ENCODE results near the gene ARID2. TPM values are rescaled to one million over a fixed set of nuclear protein-coding genes. Genes with fewer than 3 reads are reported as not detected.

The ARID2 gene
- total RNA-seq, 1 donor from 2014 or later = 15.7 TPM

DNA sequence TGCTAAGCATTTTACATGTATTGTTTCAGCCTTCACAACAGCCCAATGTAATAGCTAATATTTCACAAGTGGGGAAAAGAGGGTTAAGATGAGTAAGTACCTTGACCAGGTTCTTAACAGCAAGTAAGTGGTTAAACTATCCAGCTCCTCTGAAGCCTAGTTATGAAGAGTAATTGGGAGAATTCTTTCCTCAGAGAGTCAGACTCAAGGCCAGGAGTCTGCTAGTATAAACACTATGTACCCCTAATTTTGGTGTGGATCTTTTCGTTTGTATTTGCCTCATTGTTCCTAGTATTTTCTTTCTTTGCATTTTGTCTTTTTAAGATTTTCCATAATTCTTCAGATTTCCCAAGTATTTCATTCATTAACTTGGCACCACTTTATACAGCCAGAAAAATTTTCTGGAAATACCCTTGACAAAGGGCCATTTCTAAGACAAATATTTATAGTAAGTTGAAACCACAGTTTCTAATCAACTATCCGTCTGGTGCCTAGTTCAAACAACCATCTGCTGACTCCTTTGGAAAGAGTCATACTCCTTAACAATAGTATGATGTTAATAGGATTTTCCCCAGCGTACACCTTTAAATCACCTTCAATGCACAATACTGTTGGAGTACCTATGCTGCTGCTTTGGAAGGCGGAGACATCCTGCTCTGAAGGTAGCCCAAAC is 179.7 kb downstream of the ARID2 start:
- peaks cover 31% of the 10 kb centered on the region for H3K36me3 ChIP-seq
- H3K27me3 ChIP-seq (ENCODE audit: low read depth) = no peaks in the 10 kb centered on the region
- H3K4me1 ChIP-seq = peaks cover 9% of the 10 kb centered on the region
- no peak overlapping the region for H3K27ac ChIP-seq (replicated peaks)
- no peaks in the 10 kb centered on the region for H3K9me3 ChIP-seq (replicated peaks)
- DNase-seq = no peak
- intact Hi-C loops (cut with micrococcal nuclease) = no loop called here
- no peak overlapping the region for H3K4me3 ChIP-seq
- no peak for TF ChIP-seq CTCF (IDR thresholded peaks at IDR 0.05; ENCODE audit: borderline replicate concordance)

GRCh38 chr12:45912774-45913173 is 183.3 kb downstream of the ARID2 start:
- H3K27me3 ChIP-seq (ENCODE audit: low read depth) = no peaks in the 10 kb centered on the region
- no peaks in the 10 kb centered on the region for H3K9me3 ChIP-seq (replicated peaks)
- no peak for TF ChIP-seq CTCF (IDR thresholded peaks at IDR 0.05; ENCODE audit: borderline replicate concordance)
- peaks cover 9% of the 10 kb centered on the region for H3K4me1 ChIP-seq
- intact Hi-C loops (cut with micrococcal nuclease) = no loop called here
- H3K27ac ChIP-seq (replicated peaks) = no peak overlapping the region
- peaks cover 22% of the 10 kb centered on the region for H3K36me3 ChIP-seq
- no peak for DNase-seq
- H3K4me3 ChIP-seq = no peak overlapping the region

DNA sequence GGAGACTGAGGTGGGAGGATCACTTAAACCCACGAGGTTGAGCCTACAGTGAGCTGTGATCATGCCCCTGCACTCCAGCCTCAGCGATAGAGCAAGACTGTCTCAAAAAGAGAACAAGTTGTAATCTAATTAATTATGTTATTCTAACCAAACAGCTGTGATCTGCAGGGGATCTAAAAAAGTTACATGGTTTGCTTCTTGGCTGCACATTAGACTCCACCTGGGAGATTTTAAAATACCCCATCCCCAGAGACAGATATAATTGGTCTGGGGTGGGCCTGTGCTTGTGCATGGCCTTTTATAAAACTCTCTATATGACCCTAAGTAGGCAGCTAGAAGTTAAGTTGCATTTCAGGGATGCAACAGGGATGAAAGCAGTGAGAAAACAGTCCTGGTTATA is 184.1 kb downstream of the ARID2 start:
- H3K4me3 ChIP-seq = no peak overlapping the region
- TF ChIP-seq CTCF (IDR thresholded peaks at IDR 0.05; ENCODE audit: borderline replicate concordance) = no peak
- peaks cover 22% of the 10 kb centered on the region for H3K36me3 ChIP-seq
- intact Hi-C loops (cut with micrococcal nuclease) = no loop called here
- H3K27me3 ChIP-seq (ENCODE audit: low read depth) = no peaks in the 10 kb centered on the region
- no peak overlapping the region for H3K27ac ChIP-seq (replicated peaks)
- DNase-seq = no peak
- peaks cover 9% of the 10 kb centered on the region for H3K4me1 ChIP-seq
- no peaks in the 10 kb centered on the region for H3K9me3 ChIP-seq (replicated peaks)

DNA sequence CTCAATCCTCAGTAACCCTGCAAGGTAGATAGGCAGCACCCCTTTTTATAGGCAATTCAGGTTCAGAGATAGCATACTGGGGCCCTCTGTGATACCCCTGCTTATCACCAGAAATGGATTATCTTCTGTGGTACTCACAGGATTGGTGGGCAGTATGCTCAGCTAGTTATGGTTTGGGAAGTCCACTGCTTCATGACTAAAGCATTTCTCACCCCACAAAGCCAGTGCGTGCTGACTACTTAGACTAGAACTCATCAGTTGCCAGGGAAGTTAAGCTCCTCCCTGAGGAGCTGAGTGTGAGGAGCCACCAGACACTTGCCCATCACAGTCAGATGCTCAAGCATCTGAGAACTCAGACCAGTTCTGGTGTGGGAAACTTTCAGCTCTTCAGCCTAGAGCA is 184.6 kb downstream of the ARID2 start:
- peaks cover 9% of the 10 kb centered on the region for H3K4me1 ChIP-seq
- H3K4me3 ChIP-seq = no peak overlapping the region
- intact Hi-C loops (cut with micrococcal nuclease) = no loop called here
- no peak for DNase-seq
- peaks cover 22% of the 10 kb centered on the region for H3K36me3 ChIP-seq
- no peak overlapping the region for H3K27ac ChIP-seq (replicated peaks)
- TF ChIP-seq CTCF (IDR thresholded peaks at IDR 0.05; ENCODE audit: borderline replicate concordance) = no peak
- H3K9me3 ChIP-seq (replicated peaks) = no peaks in the 10 kb centered on the region
- no peaks in the 10 kb centered on the region for H3K27me3 ChIP-seq (ENCODE audit: low read depth)

DNA sequence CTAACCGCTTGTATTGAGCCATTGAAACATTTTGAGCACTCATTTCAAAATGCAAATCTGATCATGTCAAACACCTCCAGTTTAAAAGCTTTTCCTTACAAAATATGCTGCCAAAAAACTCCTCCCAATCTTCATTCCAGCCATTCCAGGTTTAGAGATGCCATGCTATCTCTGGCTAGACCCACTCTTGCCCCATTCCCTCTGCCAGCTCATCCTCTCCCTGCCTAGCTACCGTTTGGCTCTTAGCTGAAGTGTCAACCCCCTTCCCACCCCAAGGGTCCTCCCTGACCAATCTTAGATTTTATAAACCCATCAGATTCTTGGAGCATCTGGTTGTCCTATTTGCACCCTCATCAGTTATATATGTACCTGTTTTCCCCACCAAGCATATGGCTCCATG is 185.9 kb downstream of the ARID2 start:
- Histone ChIP-seq H3K27ac (replicated peaks) (no peak overlapping the region), H3K9me3 (replicated peaks) (no peaks in the 10 kb centered on the region), H3K36me3 (peaks cover 33% of the 10 kb centered on the region), H3K4me1 (peaks cover 9% of the 10 kb centered on the region), H3K27me3 (ENCODE audit: low read depth) (no peaks in the 10 kb centered on the region), H3K4me3 (no peak overlapping the region)
- no peak for DNase-seq
- intact Hi-C loops (cut with micrococcal nuclease) = no loop called here
- TF ChIP-seq CTCF (IDR thresholded peaks at IDR 0.05; ENCODE audit: borderline replicate concordance) = no peak
